ENCODE results near the gene RAB23.

Gene RAB23

GRCh38 chr6:57256541-57256940 is 34.4 kb upstream of the RAB23 start:
- TF ChIP-seq TAF1 (IDR thresholded peaks at IDR 0.05; ENCODE audit: low read depth), result no peak
- TF ChIP-seq EP300 (IDR thresholded peaks at IDR 0.05; ENCODE audit: borderline replicate concordance), result no peak
- no peak for TF ChIP-seq RAD21 (IDR thresholded peaks at IDR 0.05; ENCODE audit: low read depth)
- no peak for TF ChIP-seq NFIC (IDR thresholded peaks at IDR 0.05)

DNA sequence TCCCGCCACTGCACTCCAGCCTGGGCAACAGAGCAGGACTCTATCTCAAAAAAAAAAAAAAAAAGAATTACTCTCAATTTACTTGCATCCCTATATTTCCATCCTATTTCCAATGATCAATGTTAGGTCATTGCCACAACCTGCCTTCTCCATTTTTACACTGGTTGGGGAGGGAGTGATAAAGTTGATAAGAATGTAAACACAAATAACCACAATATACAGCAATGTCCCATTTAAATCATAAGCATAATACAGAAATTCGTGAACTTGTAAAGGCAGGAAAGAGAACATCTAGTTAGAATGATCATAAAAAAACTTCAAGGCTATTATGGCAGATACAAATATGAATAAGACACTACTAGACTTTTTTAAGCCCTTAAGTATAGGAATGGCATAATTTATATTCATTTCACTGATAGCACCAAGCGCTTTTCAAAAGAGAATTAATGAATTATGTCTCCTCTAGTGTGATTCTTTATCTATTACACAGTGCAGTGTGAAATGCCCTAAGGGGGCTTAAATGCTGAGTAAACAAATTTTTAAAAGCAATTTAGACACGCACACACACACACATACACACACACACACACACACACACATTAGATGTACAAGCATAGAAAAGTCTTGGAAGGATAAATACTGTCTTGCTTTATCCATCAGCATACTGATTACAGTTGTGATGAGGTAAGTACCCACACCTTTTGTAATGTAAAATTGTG is 33.5 kb upstream of the RAB23 start:
- TF ChIP-seq TCF12 (IDR thresholded peaks at IDR 0.05; ENCODE audit: low read depth) (no peak), MAX (IDR thresholded peaks at IDR 0.05) (no peak), ZBTB7A (IDR thresholded peaks at IDR 0.05; ENCODE audit: low read depth) (no peak), NFIC (IDR thresholded peaks at IDR 0.05) (no peak), TEAD4 (IDR thresholded peaks at IDR 0.05) (no peak), FOXM1 (IDR thresholded peaks at IDR 0.05; ENCODE audit: borderline replicate concordance, low read depth) (no peak), RAD21 (IDR thresholded peaks at IDR 0.05; ENCODE audit: low read depth) (no peak), CREB1 (IDR thresholded peaks at IDR 0.05; ENCODE audit: low read depth) (no peak), CEBPB (IDR thresholded peaks at IDR 0.05) (no peak)
- TF ChIP-seq, protein P1, sequence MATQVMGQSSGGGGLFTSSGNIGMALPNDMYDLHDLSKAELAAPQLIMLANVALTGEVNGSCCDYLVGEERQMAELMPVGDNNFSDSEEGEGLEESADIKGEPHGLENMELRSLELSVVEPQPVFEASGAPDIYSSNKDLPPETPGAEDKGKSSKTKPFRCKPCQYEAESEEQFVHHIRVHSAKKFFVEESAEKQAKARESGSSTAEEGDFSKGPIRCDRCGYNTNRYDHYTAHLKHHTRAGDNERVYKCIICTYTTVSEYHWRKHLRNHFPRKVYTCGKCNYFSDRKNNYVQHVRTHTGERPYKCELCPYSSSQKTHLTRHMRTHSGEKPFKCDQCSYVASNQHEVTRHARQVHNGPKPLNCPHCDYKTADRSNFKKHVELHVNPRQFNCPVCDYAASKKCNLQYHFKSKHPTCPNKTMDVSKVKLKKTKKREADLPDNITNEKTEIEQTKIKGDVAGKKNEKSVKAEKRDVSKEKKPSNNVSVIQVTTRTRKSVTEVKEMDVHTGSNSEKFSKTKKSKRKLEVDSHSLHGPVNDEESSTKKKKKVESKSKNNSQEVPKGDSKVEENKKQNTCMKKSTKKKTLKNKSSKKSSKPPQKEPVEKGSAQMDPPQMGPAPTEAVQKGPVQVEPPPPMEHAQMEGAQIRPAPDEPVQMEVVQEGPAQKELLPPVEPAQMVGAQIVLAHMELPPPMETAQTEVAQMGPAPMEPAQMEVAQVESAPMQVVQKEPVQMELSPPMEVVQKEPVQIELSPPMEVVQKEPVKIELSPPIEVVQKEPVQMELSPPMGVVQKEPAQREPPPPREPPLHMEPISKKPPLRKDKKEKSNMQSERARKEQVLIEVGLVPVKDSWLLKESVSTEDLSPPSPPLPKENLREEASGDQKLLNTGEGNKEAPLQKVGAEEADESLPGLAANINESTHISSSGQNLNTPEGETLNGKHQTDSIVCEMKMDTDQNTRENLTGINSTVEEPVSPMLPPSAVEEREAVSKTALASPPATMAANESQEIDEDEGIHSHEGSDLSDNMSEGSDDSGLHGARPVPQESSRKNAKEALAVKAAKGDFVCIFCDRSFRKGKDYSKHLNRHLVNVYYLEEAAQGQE (IDR thresholded peaks at IDR 0.05; ENCODE audit: low read depth), result no peak

DNA sequence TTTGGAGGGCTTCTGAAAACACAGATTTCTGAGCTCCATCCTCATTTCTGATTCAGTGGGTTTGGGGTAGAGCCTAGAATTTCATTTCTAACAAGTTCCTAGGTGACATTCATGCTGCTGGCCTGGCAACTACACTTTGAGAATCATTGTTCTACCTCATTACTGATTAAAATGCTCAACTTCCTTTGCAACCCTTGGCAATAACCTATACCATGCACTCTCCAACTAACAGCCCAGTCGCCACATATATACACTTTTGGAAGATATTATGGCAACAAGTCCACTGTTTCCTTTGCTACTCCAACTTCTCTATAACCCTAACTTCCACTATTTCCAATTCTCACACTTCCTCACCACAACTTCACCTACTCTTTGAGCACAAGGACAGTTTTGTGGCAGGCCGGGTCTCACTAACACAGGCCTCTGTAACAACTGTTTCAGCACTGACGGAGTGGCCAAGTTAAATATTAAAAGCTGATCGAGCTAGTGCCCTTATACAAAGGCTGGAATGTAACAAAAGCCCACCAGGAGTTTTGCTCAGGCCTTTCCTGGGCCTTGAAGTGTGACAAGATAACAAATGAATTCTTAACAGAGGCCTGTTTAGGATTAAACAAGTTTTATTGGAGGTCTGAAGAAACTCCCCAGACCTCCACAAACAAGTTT is 32.1 kb upstream of the RAB23 start:
- TF ChIP-seq RAD21 (IDR thresholded peaks at IDR 0.05; ENCODE audit: low read depth) (no peak), ZBTB7A (IDR thresholded peaks at IDR 0.05; ENCODE audit: low read depth) (no peak), EGR1 (IDR thresholded peaks at IDR 0.05) (no peak), CEBPB (IDR thresholded peaks at IDR 0.05) (no peak), USF1 (IDR thresholded peaks at IDR 0.05) (no peak), TAF1 (IDR thresholded peaks at IDR 0.05; ENCODE audit: low read depth) (no peak), MAX (IDR thresholded peaks at IDR 0.05) (no peak), TCF12 (IDR thresholded peaks at IDR 0.05; ENCODE audit: low read depth) (no peak), NFIC (IDR thresholded peaks at IDR 0.05) (no peak), FOXM1 (IDR thresholded peaks at IDR 0.05; ENCODE audit: borderline replicate concordance, low read depth) (no peak), TEAD4 (IDR thresholded peaks at IDR 0.05) (no peak), CREB1 (IDR thresholded peaks at IDR 0.05; ENCODE audit: low read depth) (no peak)
- TF ChIP-seq, protein P1 (IDR thresholded peaks at IDR 0.05; ENCODE audit: low read depth), result no peak

GRCh38 chr6:57252975-57253374 is 30.9 kb upstream of the RAB23 start:
- TF ChIP-seq EP300 (IDR thresholded peaks at IDR 0.05; ENCODE audit: borderline replicate concordance) (no peak), TAF1 (IDR thresholded peaks at IDR 0.05; ENCODE audit: low read depth) (no peak), USF1 (IDR thresholded peaks at IDR 0.05) (no peak), FOXM1 (IDR thresholded peaks at IDR 0.05; ENCODE audit: borderline replicate concordance, low read depth) (no peak), RAD21 (IDR thresholded peaks at IDR 0.05; ENCODE audit: low read depth) (no peak), EGR1 (IDR thresholded peaks at IDR 0.05) (no peak), ZBTB7A (IDR thresholded peaks at IDR 0.05; ENCODE audit: low read depth) (no peak), NFIC (IDR thresholded peaks at IDR 0.05) (no peak), CEBPB (IDR thresholded peaks at IDR 0.05) (no peak), TEAD4 (IDR thresholded peaks at IDR 0.05) (no peak), MAX (IDR thresholded peaks at IDR 0.05) (no peak), TCF12 (IDR thresholded peaks at IDR 0.05; ENCODE audit: low read depth) (no peak)

GRCh38 chr6:57252137-57252536 is 30.0 kb upstream of the RAB23 start:
- TF ChIP-seq CREB1 (IDR thresholded peaks at IDR 0.05; ENCODE audit: low read depth) (no peak), TEAD4 (IDR thresholded peaks at IDR 0.05) (no peak), ZBTB7A (IDR thresholded peaks at IDR 0.05; ENCODE audit: low read depth) (no peak), RAD21 (IDR thresholded peaks at IDR 0.05; ENCODE audit: low read depth) (no peak), NFIC (IDR thresholded peaks at IDR 0.05) (no peak), TAF1 (IDR thresholded peaks at IDR 0.05; ENCODE audit: low read depth) (no peak), FOXM1 (IDR thresholded peaks at IDR 0.05; ENCODE audit: borderline replicate concordance, low read depth) (no peak), EP300 (IDR thresholded peaks at IDR 0.05; ENCODE audit: borderline replicate concordance) (no peak), EGR1 (IDR thresholded peaks at IDR 0.05) (no peak), YY1 (IDR thresholded peaks at IDR 0.05; ENCODE audit: low read depth) (no peak), USF1 (IDR thresholded peaks at IDR 0.05) (no peak), MAX (IDR thresholded peaks at IDR 0.05) (no peak), TCF12 (IDR thresholded peaks at IDR 0.05; ENCODE audit: low read depth) (no peak), CEBPB (IDR thresholded peaks at IDR 0.05) (no peak)
- TF ChIP-seq, protein P1 (IDR thresholded peaks at IDR 0.05; ENCODE audit: low read depth), result no peak
